C4-2B (cell line): ENCODE results near the gene EIF4EBP3.
"Not testable (repeated sequence)": the region's sequence is repeated elsewhere in the genome, so short reads cannot be mapped to it uniquely, and the experiment has no call there.

Experiments used
- H3K27ac ChIP-seq: fragments of 450-650 bp; 2 replicates; pipeline ENCODE4 v1.5.1; 2017
- CTCF ChIP-seq: fragments of 450-650 bp; conservative IDR thresholded peaks from 2 replicates; pipeline ENCODE4 v1.5.1; 2017; ENCODE audit warnings: mild to moderate bottlenecking
- ZFX ChIP-seq: fragments of 450-650 bp; IDR thresholded peaks from 2 replicates; pipeline ENCODE4 v1.6.1; 2017

EIF4EBP3 gene

GRCh38 chr5:140569197-140569596 lies 21.7 kb downstream of the EIF4EBP3 start:
- no peak overlapping the region for H3K27ac ChIP-seq
- TF ChIP-seq CTCF (no peak), ZFX (no peak)

- H3K27ac ChIP-seq = no peak overlapping the region
- TF ChIP-seq ZFX = no peak
Observed at GRCh38 chr5:140570058-140570457, 22.6 kb downstream of the EIF4EBP3 start.

- TF ChIP-seq ZFX (no peak), CTCF (no peak)
- no peak overlapping the region for H3K27ac ChIP-seq
Observed at GRCh38 chr5:140570488-140570887, 23.0 kb downstream of the EIF4EBP3 start.

DNA sequence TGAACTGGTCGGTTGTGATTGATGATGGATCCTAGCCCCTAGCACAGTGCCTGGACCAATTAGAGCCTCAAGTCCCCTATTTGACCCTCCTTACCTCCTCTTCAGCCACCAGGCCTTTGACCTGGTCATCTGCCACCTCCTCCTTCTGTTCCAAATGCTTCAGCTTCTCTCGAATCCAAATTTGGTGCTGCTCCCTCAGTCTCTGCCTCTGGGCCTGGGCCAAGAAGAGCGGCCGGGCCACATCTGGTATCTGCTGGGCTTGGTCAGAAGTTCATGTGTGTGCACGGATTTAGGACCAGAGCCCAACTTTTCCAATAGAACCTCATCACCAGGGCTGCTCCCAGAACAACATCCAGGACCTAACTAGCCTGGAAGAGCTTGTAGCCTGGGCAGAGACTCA lies 23.6 kb downstream of the EIF4EBP3 start:
- TF ChIP-seq CTCF (no peak), ZFX (no peak)
- no peak overlapping the region for H3K27ac ChIP-seq

- no peak for TF ChIP-seq CTCF
- no peak for TF ChIP-seq ZFX
- no peak overlapping the region for H3K27ac ChIP-seq
Observed at GRCh38 chr5:140573683-140574082, 26.2 kb downstream of the EIF4EBP3 start.

- TF ChIP-seq CTCF = no peak
- TF ChIP-seq ZFX = no peak
- H3K27ac ChIP-seq = no peak overlapping the region
Observed at GRCh38 chr5:140574165-140574564, 26.7 kb downstream of the EIF4EBP3 start.

GRCh38 chr5:140575309-140575708 lies 27.8 kb downstream of the EIF4EBP3 start:
- no peak for TF ChIP-seq ZFX
- no peak; the same call in 1 of the 2 replicates for TF ChIP-seq CTCF
- H3K27ac ChIP-seq = no peak overlapping the region

- no peak overlapping the region for H3K27ac ChIP-seq
- no peak for TF ChIP-seq CTCF
- TF ChIP-seq ZFX = no peak
Observed at GRCh38 chr5:140576776-140577201, 29.3 kb downstream of the EIF4EBP3 start.

- H3K27ac ChIP-seq = not testable (repeated sequence)
Observed at GRCh38 chr5:140579188-140579747, 31.8 kb downstream of the EIF4EBP3 start.
